BLaER1 (cell line): Measurements from ENCODE around the gene RHOXF1.
"Not testable (repeated sequence)": the region's sequence is repeated elsewhere in the genome, so short reads cannot be mapped to it uniquely, and the experiment has no call there.

Source experiments
- H3K27ac ChIP-seq: shearing (Covaris generic); formaldehyde crosslinking; 2 replicates; pipeline ENCODE4 v1.8.1; 2022
- H3K27me3 ChIP-seq: shearing (Covaris generic); formaldehyde crosslinking; 2 replicates; pipeline ENCODE4 v1.8.1; 2022
- H3K36me3 ChIP-seq: shearing (Covaris generic); formaldehyde crosslinking; 2 replicates; pipeline ENCODE4 v1.8.1; 2022
- H3K4me1 ChIP-seq: shearing (Covaris generic); formaldehyde crosslinking; 2 replicates; pipeline ENCODE4 v1.8.1; 2022
- H3K4me2 ChIP-seq: shearing (Covaris generic); formaldehyde crosslinking; 2 replicates; pipeline ENCODE4 v1.8.1; 2022
- H3K4me3 ChIP-seq: shearing (Covaris generic); formaldehyde crosslinking; 2 replicates; pipeline ENCODE4 v1.8.1; 2022
- H3K9ac ChIP-seq: shearing (Covaris generic); formaldehyde crosslinking; 2 replicates; pipeline ENCODE4 v1.8.1; 2022
- H3K9me3 ChIP-seq: shearing (Covaris generic); formaldehyde crosslinking; 2 replicates; pipeline ENCODE4 v1.8.1; 2022
- H4K20me1 ChIP-seq: shearing (Covaris generic); formaldehyde crosslinking; 2 replicates; pipeline ENCODE4 v1.8.1; 2022
- Cebpa-rat ChIP-seq: shearing (Covaris generic); IDR thresholded peaks from 2 replicates; pipeline ENCODE4 v1.8.1; 2022

The RHOXF1 gene, protein sequence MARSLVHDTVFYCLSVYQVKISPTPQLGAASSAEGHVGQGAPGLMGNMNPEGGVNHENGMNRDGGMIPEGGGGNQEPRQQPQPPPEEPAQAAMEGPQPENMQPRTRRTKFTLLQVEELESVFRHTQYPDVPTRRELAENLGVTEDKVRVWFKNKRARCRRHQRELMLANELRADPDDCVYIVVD

DNA sequence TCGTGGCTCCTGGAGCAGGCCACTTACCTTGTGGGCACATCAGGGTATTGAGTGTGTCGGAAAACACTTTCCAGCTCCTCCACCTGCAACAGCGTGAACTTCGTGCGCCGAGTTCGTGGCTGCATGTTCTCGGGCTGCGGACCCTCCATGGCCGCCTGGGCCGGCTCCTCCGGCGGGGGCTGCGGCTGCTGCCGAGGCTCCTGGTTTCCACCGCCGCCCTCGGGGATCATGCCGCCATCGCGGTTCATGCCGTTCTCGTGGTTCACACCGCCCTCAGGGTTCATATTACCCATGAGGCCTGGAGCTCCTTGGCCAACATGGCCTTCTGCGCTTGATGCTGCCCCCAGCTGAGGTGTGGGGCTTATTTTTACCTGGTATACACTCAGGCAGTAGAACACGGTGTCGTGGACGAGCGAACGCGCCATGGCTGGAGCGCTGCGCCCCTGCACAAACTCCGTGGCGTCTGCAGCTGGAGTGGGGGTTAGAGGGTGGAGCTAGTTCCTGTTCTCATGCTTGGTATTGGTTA lies at the start of gene RHOXF1:
TSS of gene RHOXF1 (minus strand) at position 476 of the 526 bp plus-strand sequence. CDS start at position 425, 51 bp downstream.
- Histone ChIP-seq H3K36me3 (no peaks in the 10 kb centered on the region), H3K9ac (no peak within 1 kb of the TSS), H3K9me3 (no peaks in the 10 kb centered on the region; the same call in 1 of the 2 replicates), H3K4me2 (no peak within 1 kb of the TSS), H4K20me1 (no peaks in the 10 kb centered on the region), H3K27me3 (no peaks in the 10 kb centered on the region), H3K27ac (no peak within 1 kb of the TSS), H3K4me1 (no peaks in the 10 kb centered on the region), H3K4me3 (no peak within 1 kb of the TSS)
- TF ChIP-seq Cebpa-rat: no peak

DNA sequence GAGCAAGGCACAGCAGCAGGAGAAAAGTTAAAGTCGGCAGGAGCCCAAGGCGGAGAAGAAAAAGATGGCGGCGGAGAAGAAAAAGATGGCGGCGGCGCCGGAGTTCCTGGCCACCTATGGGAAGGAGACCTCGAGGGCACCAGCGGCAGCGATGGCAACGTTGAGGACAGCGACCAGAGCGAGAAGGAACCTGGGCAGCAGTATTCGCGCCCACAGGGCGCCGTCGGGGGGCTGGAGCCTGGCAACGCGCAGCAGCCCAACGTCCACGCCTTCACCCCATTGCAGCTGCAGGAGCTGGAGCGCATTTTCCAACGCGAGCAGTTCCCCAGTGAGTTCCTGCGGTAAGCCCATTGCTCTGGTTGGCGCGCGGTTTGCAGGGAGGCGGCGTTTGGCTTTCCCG lies 43.4 kb upstream of the RHOXF1 start:
- H3K4me3 ChIP-seq, H3K9me3 ChIP-seq, H3K9ac ChIP-seq, H3K4me1 ChIP-seq, H3K27ac ChIP-seq, H3K4me2 ChIP-seq, H4K20me1 ChIP-seq, H3K36me3 ChIP-seq, H3K27me3 ChIP-seq: not testable (repeated sequence)

DNA sequence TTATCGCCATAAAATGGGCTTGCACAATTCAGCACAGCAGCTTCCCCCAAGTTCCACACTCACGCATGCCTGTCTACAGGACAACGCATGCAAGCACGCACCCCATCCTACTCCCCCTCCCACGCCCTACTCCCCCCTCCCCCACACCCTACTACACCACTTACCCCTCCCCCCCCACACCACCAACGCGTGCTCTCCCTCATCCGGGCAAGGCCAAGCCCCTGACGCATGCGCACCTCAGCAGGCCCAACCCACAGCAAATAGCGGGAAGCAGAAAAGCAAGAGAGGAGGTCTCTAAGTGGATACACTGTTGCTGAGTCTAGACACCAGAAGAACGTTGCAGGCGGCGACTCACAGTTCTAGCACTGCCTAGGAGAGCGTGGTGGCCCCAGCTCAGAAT lies 42.6 kb upstream of the RHOXF1 start, which contains the start of gene RHOXF2:
TSS of gene RHOXF2 (plus strand) at position 301 of the 400 bp plus-strand sequence. CDS start 138 bp downstream, outside the sequence.
- not testable (repeated sequence) for H4K20me1 ChIP-seq, H3K9ac ChIP-seq, H3K36me3 ChIP-seq

DNA sequence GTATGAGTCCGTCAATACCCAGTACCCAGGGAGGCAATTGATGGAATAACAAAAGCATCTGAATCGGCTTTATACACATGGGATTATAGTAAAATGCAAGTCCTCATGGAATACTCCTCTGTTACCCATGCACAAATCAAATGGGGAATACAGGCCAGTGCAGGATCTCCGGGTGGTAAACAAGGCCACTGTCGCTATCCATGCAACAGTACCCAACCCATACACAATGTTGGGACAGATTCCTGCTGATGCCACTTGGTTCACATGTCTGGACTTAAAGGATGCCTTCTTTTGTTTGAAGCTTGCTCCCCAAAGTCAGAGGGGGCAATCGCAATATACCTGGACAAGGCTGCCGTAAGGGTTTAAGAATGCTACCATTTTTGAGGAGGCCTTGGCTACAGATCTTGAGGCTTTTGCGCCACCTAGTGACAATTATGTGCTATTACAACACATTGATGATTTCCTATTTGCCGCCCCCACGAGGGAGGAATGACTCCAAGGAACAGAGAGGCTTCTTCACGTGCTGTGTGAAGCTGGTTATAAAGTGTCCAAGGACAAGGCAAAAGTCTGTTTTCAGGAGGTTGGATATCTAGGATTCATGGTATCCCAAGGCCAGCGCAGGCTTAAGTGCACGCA lies 34.5 kb upstream of the RHOXF1 start:
- not testable (repeated sequence) for H3K4me2 ChIP-seq, H3K4me3 ChIP-seq, H3K9ac ChIP-seq, H3K4me1 ChIP-seq, H4K20me1 ChIP-seq, H3K27ac ChIP-seq, H3K27me3 ChIP-seq
- H3K9me3 ChIP-seq: peaks cover 35% of the 10 kb centered on the region
- H3K36me3 ChIP-seq: peaks cover 15% of the 10 kb centered on the region

More for the DNA sequence above, 42.6 kb upstream of the RHOXF1 start, which contains the start of gene RHOXF2:
- H3K27ac ChIP-seq, H3K4me1 ChIP-seq, H3K9me3 ChIP-seq, H3K27me3 ChIP-seq, H3K4me2 ChIP-seq, H3K4me3 ChIP-seq: not testable (repeated sequence)

GRCh38 chrX:120147537-120147936 lies 31.8 kb upstream of the RHOXF1 start:
- H3K9me3 ChIP-seq: peaks cover 46% of the 10 kb centered on the region
- no peak for TF ChIP-seq Cebpa-rat
- no peak overlapping the region for H3K9ac ChIP-seq
- no peak overlapping the region for H3K4me3 ChIP-seq
- peaks cover 15% of the 10 kb centered on the region for H3K36me3 ChIP-seq
- no peaks in the 10 kb centered on the region for H3K27me3 ChIP-seq
- H3K4me2 ChIP-seq: no peak overlapping the region
- H3K4me1 ChIP-seq: no peaks in the 10 kb centered on the region
- no peak overlapping the region for H3K27ac ChIP-seq
- no peaks in the 10 kb centered on the region for H4K20me1 ChIP-seq

- not testable (repeated sequence) for H3K4me2 ChIP-seq
Observed at GRCh38 chrX:120146323-120146722, 30.6 kb upstream of the RHOXF1 start.

GRCh38 chrX:120145295-120145925 lies 29.7 kb upstream of the RHOXF1 start:
- Histone ChIP-seq H3K4me2 (no peak overlapping the region), H3K9ac (no peak overlapping the region), H3K9me3 (peaks cover 46% of the 10 kb centered on the region), H3K27ac (no peak overlapping the region), H3K27me3 (no peaks in the 10 kb centered on the region), H3K36me3 (peaks cover 15% of the 10 kb centered on the region), H3K4me1 (no peaks in the 10 kb centered on the region), H3K4me3 (no peak overlapping the region), H4K20me1 (no peaks in the 10 kb centered on the region)
- TF ChIP-seq Cebpa-rat: no peak

More at GRCh38 chrX:120146323-120146722, 30.6 kb upstream of the RHOXF1 start:
- not testable (repeated sequence) for H4K20me1 ChIP-seq, H3K27ac ChIP-seq, H3K4me3 ChIP-seq, H3K4me1 ChIP-seq, H3K27me3 ChIP-seq, H3K9ac ChIP-seq
- peaks cover 46% of the 10 kb centered on the region for H3K9me3 ChIP-seq
- H3K36me3 ChIP-seq: peaks cover 15% of the 10 kb centered on the region

GRCh38 chrX:120144178-120144844 lies 28.6 kb upstream of the RHOXF1 start:
- H3K27me3 ChIP-seq: no peaks in the 10 kb centered on the region
- no peak overlapping the region for H3K4me3 ChIP-seq
- peaks cover 15% of the 10 kb centered on the region for H3K36me3 ChIP-seq
- no peak overlapping the region for H3K27ac ChIP-seq
- peaks cover 45% of the 10 kb centered on the region for H3K9me3 ChIP-seq
- no peak overlapping the region for H3K9ac ChIP-seq
- H3K4me2 ChIP-seq: no peak overlapping the region
- no peaks in the 10 kb centered on the region for H3K4me1 ChIP-seq
- no peak for TF ChIP-seq Cebpa-rat
- no peaks in the 10 kb centered on the region for H4K20me1 ChIP-seq

GRCh38 chrX:120140293-120140981 lies 24.7 kb upstream of the RHOXF1 start:
- Histone ChIP-seq H3K27me3 (no peaks in the 10 kb centered on the region), H3K9ac (no peak overlapping the region), H3K4me3 (no peak overlapping the region), H3K4me1 (no peaks in the 10 kb centered on the region), H3K9me3 (peaks cover 11% of the 10 kb centered on the region; the same call in 1 of the 2 replicates), H4K20me1 (no peaks in the 10 kb centered on the region), H3K4me2 (no peak overlapping the region), H3K27ac (no peak overlapping the region), H3K36me3 (no peaks in the 10 kb centered on the region)
- no peak for TF ChIP-seq Cebpa-rat
